Naive thymus-derived CD8-positive, alpha-beta T cell (primary cell): Measurements from ENCODE around the gene WIPF3. TPM values are rescaled to one million over a fixed set of nuclear protein-coding genes. Genes with fewer than 3 reads are reported as not detected.

ENCODE experiments used
- ATAC-seq, 2 donors: fragments of 150-1000 bp; cut with Tn5 transposase in 1 of 2; sonication (Bioruptor Pico), chemical (Tn5 transposase) in 1 of 2; 1 replicate in 1 of 2; 2 replicates in 1 of 2; pipeline ENCODE4 v1.10.0; 2021; ENCODE audit warnings: mild to moderate bottlenecking in 2 of 2, moderate library complexity in 2 of 2
- POLR2A ChIA-PET: fragments of 350-600 bp; sonication (Branson Sonifier 250); formaldehyde crosslinking; loops from one replicate; lab custom pipeline; 2021; ENCODE audit warnings: antibody characterized with exemption; lab: Charles Lee
- DNase-seq, 10 donors: peaks; one replicate each; pipeline versions ENCODE4 v3.0.0 to v3.0.0-alpha.2; 2020 to 2022
- H3K27ac Mint-ChIP-seq, 10 donors: one replicate each; pipeline ENCODE4 v1.8.0; 2020 to 2022; ENCODE audit warnings: mild to moderate bottlenecking in 10 of 10, mixed read lengths in 10 of 10, moderate library complexity in 4 of 10, inconsistent platforms in 1 of 10
- H3K27me3 Mint-ChIP-seq, 5 donors: one replicate each; pipeline ENCODE4 v1.8.0; 2021 to 2022; ENCODE audit warnings: mixed read lengths in 5 of 5
- H3K36me3 Mint-ChIP-seq, 3 donors: one replicate each; pipeline ENCODE4 v1.8.0; 2020 to 2022; ENCODE audit warnings: mixed read lengths in 3 of 3, mild to moderate bottlenecking in 2 of 3, inconsistent platforms in 1 of 3
- H3K4me1 Mint-ChIP-seq, 4 donors: one replicate each; pipeline ENCODE4 v1.8.0; 2021 to 2022; ENCODE audit warnings: mixed read lengths in 4 of 4
- H3K4me3 Mint-ChIP-seq, 10 donors: one replicate each; pipeline ENCODE4 v1.8.0; 2020 to 2022; ENCODE audit warnings: mild to moderate bottlenecking in 10 of 10, mixed read lengths in 10 of 10, moderate library complexity in 6 of 10, inconsistent platforms in 1 of 10
- H3K9me3 Mint-ChIP-seq, 9 donors: one replicate each; pipeline ENCODE4 v1.8.0; 2020 to 2022; ENCODE audit warnings: mixed read lengths in 9 of 9, mild to moderate bottlenecking in 3 of 9, inconsistent platforms in 1 of 9, moderate library complexity in 1 of 9
- polyA plus RNA-seq, 3 donors: library from polyadenylated mRNA; unstranded; fragments of 300-500 nt; fragmentation: Illumina TruSeq; gene quantifications; one replicate each; pipeline ENCODE4 v1.2.3, GENCODE V29; 2021
- total RNA-seq, 8 experiments: library from RNA in 2 of 8; stranded (reverse) in 2 of 8; gene quantifications; one replicate each; pipeline ENCODE4 v1.2.3 and lab custom pipeline; 2021 to 2026

WIPF3 gene
- total and polyA plus RNA-seq, 5 experiments from 2014 or later: 0.05 to 0.10 TPM; not detected in 3

GRCh38 chr7:29840701-29841100 lies 34.4 kb downstream of the WIPF3 start:
- Mint-ChIP-seq H3K4me1 (no peaks in the 10 kb centered on the region), H3K27me3 (peaks cover 4 to 22% (median 9%) of the 10 kb centered on the region in 5 donors), H3K27ac (no peak overlapping the region), H3K4me3 (no peak overlapping the region), H3K36me3 (no peaks in the 10 kb centered on the region), H3K9me3 (no peaks in the 10 kb centered on the region)
- DNase-seq (no peak), ATAC-seq (no peak)
- POLR2A ChIA-PET: no interaction called here

DNA sequence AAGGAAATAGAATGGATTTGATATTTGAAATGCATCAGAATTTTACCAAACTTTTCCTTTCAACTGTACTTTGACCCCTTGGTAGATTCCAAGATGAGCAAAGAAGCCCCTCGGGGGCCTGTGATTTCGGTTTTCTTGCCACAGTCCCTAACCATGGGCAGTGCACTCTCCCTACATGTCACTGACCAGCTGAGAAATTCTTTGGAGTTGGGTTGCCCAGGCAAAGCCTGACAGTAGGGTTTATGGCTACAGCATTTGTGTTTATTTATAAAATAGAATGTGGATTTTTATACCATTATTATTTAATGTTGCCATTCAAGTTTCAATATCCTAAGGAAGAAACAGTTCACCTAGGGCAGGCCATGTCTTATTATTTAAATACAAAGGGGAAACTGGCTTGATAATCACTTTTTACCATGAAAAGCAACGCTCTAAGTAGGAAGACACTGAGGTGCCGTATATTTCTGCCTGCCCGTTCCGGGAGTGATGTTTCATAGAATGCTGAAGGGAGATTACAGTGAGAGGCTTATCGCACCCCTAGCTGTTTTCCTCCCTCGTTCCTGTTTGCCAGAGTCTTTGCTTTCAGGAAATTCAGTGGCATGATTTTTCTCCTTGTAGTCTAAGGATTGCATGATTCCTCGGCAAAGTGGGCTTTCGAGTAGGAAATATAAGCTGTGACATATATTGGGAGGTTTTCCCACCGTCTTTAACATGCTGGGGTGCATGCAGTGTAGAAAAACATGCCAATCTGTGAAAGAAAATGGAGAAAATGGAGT lies 35.8 kb downstream of the WIPF3 start:
- Mint-ChIP-seq H3K36me3 (no peaks in the 10 kb centered on the region), H3K27ac (no peak overlapping the region), H3K4me3 (no peak overlapping the region), H3K27me3 (peaks cover 4 to 25% (median 9%) of the 10 kb centered on the region in 5 donors), H3K9me3 (no peaks in the 10 kb centered on the region), H3K4me1 (no peaks in the 10 kb centered on the region)
- ATAC-seq (no peak), DNase-seq (no peak)
- POLR2A ChIA-PET: no interaction called here

- POLR2A ChIA-PET: no interaction called here
- Mint-ChIP-seq H3K4me1 (no peaks in the 10 kb centered on the region), H3K27me3 (peaks cover 4 to 25% (median 9%) of the 10 kb centered on the region in 5 donors), H3K36me3 (no peaks in the 10 kb centered on the region), H3K4me3 (no peak overlapping the region), H3K27ac (peak overlapping the region in 1 of 10 donors; percentile 22), H3K9me3 (no peaks in the 10 kb centered on the region)
- ATAC-seq (no peak), DNase-seq (no peak)
These were observed 36.8 kb downstream of the WIPF3 start for GRCh38 chr7:29843093-29843492.

DNA sequence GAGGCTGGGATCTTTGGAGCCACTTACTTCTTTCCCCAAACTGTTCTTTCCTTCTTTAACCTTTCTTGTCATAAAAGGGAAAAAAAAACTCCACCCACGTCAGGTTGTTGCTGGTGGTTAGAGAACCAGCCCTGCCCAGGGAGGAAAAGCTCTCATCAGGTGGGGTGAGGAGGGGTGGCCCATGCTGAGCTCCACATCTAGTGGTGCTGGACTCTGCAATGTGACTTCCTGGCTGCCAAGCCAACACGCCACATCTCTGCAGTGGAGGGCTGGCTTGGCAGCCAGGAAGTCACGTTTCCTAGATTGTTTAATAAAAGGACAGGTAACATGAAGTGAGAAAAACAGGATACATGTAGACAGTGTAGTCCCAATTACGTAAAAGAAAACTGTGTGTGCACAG lies 37.4 kb downstream of the WIPF3 start:
- DNase-seq (no peak), ATAC-seq (no peak)
- Mint-ChIP-seq H3K9me3 (no peaks in the 10 kb centered on the region), H3K36me3 (no peaks in the 10 kb centered on the region), H3K4me1 (no peaks in the 10 kb centered on the region), H3K27me3 (peaks cover 4 to 25% (median 8%) of the 10 kb centered on the region in 5 donors), H3K4me3 (no peak overlapping the region), H3K27ac (no peak overlapping the region)
- POLR2A ChIA-PET: no interaction called here

DNA sequence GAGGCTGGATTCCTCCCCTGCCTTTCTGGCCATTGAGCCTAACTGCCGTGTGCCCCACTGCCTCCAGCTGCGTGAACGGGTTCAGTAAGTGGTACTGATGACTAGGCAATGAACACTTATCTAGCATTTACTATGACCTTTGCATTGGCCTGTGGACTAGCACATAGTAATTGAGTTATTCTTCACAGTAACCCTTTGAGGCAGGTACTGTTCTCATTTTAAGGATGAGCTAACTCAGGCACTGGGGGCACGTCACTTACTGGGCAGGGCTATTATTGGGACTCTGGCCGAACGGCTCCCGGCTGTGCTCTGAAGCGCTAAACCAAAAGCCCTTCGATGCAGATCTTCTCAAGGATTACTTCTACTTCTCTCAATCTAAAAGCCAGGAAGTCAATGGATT lies 38.3 kb downstream of the WIPF3 start:
- no peaks in the 10 kb centered on the region for H3K4me1 Mint-ChIP-seq
- ATAC-seq: no peak
- H3K27me3 Mint-ChIP-seq: peaks cover 4 to 25% (median 7%) of the 10 kb centered on the region in 5 donors
- H3K36me3 Mint-ChIP-seq: no peaks in the 10 kb centered on the region
- POLR2A ChIA-PET: no interaction called here
- no peak overlapping the region for H3K4me3 Mint-ChIP-seq
- no peaks in the 10 kb centered on the region for H3K9me3 Mint-ChIP-seq
- no peak for DNase-seq
- no peak overlapping the region for H3K27ac Mint-ChIP-seq

DNA sequence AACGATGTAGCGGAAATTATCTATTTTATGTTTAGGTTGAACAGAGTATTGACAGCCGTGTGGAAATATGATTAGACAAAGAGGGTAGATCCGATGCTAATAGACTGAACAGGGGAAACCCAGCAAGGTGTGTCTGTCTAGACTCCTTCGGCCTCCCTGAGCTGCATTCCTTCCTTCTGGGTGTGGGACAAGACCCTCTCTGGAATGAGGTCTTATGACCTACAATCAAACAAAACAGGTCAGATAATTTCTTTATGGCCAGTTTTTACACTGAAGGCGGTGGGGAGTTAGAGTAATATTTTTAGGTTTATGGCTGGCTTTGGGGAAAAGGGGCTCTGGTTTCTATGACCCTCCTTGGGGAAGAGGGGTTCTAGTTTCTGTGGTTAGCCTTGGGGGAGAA lies 41.2 kb downstream of the WIPF3 start:
- no peak for DNase-seq
- POLR2A ChIA-PET: no interaction called here
- Mint-ChIP-seq H3K36me3 (no peaks in the 10 kb centered on the region), H3K27me3 (peaks cover 4 to 22% (median 7%) of the 10 kb centered on the region in 5 donors), H3K27ac (no peak overlapping the region), H3K4me3 (no peak overlapping the region), H3K9me3 (no peaks in the 10 kb centered on the region), H3K4me1 (no peaks in the 10 kb centered on the region)
- no peak for ATAC-seq

- ATAC-seq (no peak), DNase-seq (no peak)
- Mint-ChIP-seq H3K27me3 (peaks cover 3 to 18% (median 7%) of the 10 kb centered on the region in 5 donors), H3K36me3 (no peaks in the 10 kb centered on the region), H3K9me3 (no peaks in the 10 kb centered on the region), H3K27ac (no peak overlapping the region), H3K4me1 (no peaks in the 10 kb centered on the region), H3K4me3 (no peak overlapping the region)
- POLR2A ChIA-PET: no interaction called here
These were observed 41.6 kb downstream of the WIPF3 start for GRCh38 chr7:29847916-29848315.

DNA sequence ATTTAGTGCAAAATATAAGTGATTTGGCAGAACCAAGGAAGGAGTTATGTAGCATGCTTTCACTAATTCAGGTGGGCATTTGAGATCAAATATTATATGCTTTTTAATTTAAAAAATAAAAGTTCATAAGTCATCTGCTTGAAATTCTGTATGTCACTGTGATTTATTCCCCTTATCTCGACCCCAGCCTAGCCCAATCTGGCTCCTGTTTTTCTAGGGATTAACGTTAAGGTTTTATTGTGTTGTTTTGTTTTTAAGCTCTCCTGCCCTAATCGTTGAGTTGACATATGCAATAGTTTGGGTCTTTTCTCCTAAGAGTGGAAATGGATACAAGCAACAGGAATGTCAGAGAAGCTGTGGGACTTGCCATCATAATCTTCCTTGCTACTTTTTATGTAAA lies 42.6 kb downstream of the WIPF3 start:
- Mint-ChIP-seq H3K4me1 (no peaks in the 10 kb centered on the region), H3K27me3 (peaks cover 0 to 14% (median 7%) of the 10 kb centered on the region in 5 donors), H3K9me3 (no peaks in the 10 kb centered on the region), H3K27ac (no peak overlapping the region), H3K36me3 (no peaks in the 10 kb centered on the region), H3K4me3 (no peak overlapping the region)
- POLR2A ChIA-PET: no interaction called here
- DNase-seq (no peak), ATAC-seq (no peak)

GRCh38 chr7:29851487-29851886 lies 45.2 kb downstream of the WIPF3 start:
- POLR2A ChIA-PET: no interaction called here
- no peak overlapping the region for H3K27ac Mint-ChIP-seq
- H3K9me3 Mint-ChIP-seq: no peaks in the 10 kb centered on the region
- DNase-seq (no peak), ATAC-seq (no peak)
- no peaks in the 10 kb centered on the region for H3K36me3 Mint-ChIP-seq
- no peaks in the 10 kb centered on the region for H3K4me1 Mint-ChIP-seq
- H3K4me3 Mint-ChIP-seq: no peak overlapping the region
- peaks cover 0 to 8% (median 1%) of the 10 kb centered on the region in 5 donors for H3K27me3 Mint-ChIP-seq

DNA sequence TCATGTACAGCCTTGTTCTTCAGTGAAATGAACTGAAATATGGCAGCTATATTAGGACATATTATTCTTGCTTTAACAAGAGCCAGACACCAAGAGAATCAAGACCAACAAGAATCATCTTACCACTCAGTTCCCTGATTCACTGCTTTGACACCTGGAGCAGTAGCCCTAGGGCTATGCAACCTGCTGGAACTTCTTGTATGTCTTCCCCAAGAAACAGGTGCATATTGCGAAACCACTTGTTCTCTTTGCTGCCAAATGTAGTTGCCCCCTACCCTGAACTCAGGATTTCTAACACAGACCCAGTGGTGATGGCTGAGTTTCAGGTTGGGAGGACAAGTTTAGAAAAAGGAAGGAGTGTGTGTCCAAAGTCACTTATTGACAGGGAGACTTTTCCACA lies 46.1 kb downstream of the WIPF3 start:
- H3K4me1 Mint-ChIP-seq: no peaks in the 10 kb centered on the region
- H3K9me3 Mint-ChIP-seq: no peaks in the 10 kb centered on the region
- no peak overlapping the region for H3K4me3 Mint-ChIP-seq
- no peak for ATAC-seq
- POLR2A ChIA-PET: no interaction called here
- peaks cover 0 to 8% (median 1%) of the 10 kb centered on the region in 5 donors for H3K27me3 Mint-ChIP-seq
- no peak for DNase-seq
- H3K36me3 Mint-ChIP-seq: no peaks in the 10 kb centered on the region
- no peak overlapping the region for H3K27ac Mint-ChIP-seq

DNA sequence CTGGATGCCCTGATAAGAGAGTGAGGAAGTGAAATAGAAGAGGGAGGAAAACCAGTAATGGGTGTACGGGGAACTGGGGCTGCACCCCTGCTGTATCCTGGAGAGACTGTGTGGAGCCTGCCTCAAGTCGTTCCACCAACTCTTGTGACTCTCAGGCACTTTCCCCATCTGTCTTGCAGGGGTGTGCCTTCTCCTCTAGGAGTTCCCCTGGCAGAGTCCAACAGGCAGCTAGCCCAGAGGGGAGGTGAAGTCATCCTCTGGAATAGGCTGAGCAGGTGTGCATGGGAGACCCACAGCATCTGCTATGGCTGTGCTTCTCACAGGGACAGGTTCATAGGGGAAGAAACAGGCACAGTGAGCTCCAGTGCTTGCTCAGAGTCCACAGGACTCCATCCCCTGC lies 46.8 kb downstream of the WIPF3 start:
- no peaks in the 10 kb centered on the region for H3K9me3 Mint-ChIP-seq
- POLR2A ChIA-PET: no interaction called here
- ATAC-seq (no peak), DNase-seq (no peak)
- peaks cover 0 to 8% (median 1%) of the 10 kb centered on the region in 5 donors for H3K27me3 Mint-ChIP-seq
- H3K27ac Mint-ChIP-seq: no peak overlapping the region
- H3K4me1 Mint-ChIP-seq: no peaks in the 10 kb centered on the region
- H3K36me3 Mint-ChIP-seq: no peaks in the 10 kb centered on the region
- H3K4me3 Mint-ChIP-seq: no peak overlapping the region

DNA sequence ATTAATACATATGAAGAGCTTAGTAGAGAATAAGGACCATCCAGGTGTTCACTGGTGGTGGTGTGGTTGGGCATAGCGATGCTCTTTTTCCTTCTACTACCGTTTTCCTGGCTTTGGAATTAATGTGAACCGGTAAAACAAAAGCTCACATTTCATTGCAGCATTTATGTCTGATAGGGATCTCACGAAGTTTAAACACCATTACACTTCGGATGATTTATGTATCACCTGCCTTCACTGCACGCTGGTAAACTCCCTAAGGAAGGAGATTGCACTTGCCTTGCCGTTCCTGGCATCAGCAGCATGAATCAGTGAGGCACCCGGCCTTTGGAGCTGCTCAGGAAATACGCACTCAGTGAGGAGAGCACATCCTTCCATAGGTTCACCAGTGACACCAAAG lies 47.5 kb downstream of the WIPF3 start:
- no peak overlapping the region for H3K27ac Mint-ChIP-seq
- POLR2A ChIA-PET: no interaction called here
- no peak for ATAC-seq

DNA sequence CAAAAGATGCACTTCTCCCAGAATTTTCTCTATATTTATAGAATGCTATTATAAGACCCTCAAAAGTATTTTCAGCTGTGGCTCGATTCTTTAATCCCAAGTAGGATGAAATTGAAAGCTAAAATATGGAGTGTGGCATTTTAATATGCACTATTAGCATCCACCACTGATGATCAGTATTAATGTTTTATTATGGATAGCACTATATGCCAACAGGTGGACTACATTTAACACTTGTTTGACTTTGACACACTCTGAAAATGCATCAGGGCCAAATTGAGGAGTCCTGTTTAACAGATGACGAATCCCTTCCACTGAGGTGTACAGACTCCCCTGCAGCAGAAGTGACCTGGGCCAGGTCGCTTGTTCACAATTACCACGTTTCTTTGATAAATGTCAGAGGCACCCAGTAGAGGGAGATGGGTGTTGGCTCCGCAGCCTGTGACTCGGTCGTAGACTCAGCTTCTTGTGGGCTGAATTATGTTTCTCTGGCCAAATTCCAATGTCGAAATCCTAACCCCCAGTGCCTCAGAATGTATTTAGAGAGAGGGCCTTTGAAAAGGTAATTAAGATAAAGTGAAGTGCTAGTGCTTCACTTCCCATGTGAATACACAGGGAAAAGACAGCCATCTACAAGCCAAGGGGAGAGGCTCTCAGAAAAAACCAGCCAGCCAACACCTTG lies 48.1 kb downstream of the WIPF3 start:
- POLR2A ChIA-PET: no interaction called here
- H3K36me3 Mint-ChIP-seq: no peaks in the 10 kb centered on the region
- no peaks in the 10 kb centered on the region for H3K4me1 Mint-ChIP-seq
- DNase-seq (no peak), ATAC-seq (no peak)
- peaks cover 0 to 11% (median 0%) of the 10 kb centered on the region in 5 donors for H3K27me3 Mint-ChIP-seq
- H3K27ac Mint-ChIP-seq: no peak overlapping the region
- H3K9me3 Mint-ChIP-seq: no peaks in the 10 kb centered on the region
- no peak overlapping the region for H3K4me3 Mint-ChIP-seq

More for the DNA sequence above, 47.5 kb downstream of the WIPF3 start:
- DNase-seq: no peak
- Mint-ChIP-seq H3K27me3 (peaks cover 0 to 8% (median 0%) of the 10 kb centered on the region in 5 donors), H3K4me3 (no peak overlapping the region), H3K4me1 (no peaks in the 10 kb centered on the region), H3K9me3 (no peaks in the 10 kb centered on the region), H3K36me3 (no peaks in the 10 kb centered on the region)
